ENCODE data around the gene PRLR. TPM values are rescaled to one million over a fixed set of nuclear protein-coding genes. Genes with fewer than 3 reads are reported as not detected.

PRLR gene
- total RNA-seq, 1 donor from 2014 or later, result 5.7 TPM

DNA sequence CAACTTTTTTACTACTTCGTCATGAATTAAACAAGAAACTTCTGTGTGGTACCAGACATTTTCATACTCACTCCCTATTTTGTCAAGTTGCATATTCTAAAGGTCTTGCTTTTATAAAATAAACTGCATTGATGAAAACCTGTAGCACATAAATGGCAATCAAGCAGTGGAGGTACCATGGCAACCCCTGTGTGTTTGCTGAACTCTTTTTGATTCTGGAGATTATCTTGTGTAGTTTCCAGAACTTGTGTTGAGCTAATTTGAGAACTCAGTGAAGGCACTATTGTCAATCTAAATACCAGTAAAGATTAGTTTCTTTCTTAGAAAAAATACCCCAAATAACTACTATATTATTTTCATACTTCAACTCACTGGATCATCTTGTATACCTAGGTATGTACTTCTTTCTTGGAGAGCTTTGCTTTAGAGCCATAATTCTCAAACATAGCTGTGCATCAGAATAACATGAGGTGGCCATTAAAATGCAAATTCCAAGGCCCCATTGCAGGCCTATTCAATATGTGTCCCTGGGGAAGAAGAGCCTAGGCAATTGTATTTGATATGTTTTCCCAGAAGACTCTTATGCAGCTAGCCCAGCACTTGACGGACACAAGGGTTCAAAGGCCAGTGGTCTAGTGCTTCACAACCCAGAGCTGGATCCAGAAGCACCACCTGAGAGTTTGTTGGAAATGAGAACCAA lies 9.8 kb upstream of the PRLR start:
- Mint-ChIP-seq H3K9me3 (ENCODE audit: low read depth) (peaks cover 5% of the 10 kb centered on the region), H3K27ac (peak overlapping the region; percentile 33), H3K27me3 (peaks cover 5% of the 10 kb centered on the region), H3K4me3 (ENCODE audit: low read depth) (no peak overlapping the region), H3K36me3 (ENCODE audit: insufficient read depth) (peaks cover 1% of the 10 kb centered on the region), H3K4me1 (ENCODE audit: low read depth) (peaks cover 34% of the 10 kb centered on the region)
- DNase-seq (ENCODE audit: low spot score, unreplicated experiment), result no peak
- TF ChIP-seq, protein P1, sequence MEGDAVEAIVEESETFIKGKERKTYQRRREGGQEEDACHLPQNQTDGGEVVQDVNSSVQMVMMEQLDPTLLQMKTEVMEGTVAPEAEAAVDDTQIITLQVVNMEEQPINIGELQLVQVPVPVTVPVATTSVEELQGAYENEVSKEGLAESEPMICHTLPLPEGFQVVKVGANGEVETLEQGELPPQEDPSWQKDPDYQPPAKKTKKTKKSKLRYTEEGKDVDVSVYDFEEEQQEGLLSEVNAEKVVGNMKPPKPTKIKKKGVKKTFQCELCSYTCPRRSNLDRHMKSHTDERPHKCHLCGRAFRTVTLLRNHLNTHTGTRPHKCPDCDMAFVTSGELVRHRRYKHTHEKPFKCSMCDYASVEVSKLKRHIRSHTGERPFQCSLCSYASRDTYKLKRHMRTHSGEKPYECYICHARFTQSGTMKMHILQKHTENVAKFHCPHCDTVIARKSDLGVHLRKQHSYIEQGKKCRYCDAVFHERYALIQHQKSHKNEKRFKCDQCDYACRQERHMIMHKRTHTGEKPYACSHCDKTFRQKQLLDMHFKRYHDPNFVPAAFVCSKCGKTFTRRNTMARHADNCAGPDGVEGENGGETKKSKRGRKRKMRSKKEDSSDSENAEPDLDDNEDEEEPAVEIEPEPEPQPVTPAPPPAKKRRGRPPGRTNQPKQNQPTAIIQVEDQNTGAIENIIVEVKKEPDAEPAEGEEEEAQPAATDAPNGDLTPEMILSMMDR (IDR thresholded peaks at IDR 0.05; ENCODE audit: unreplicated experiment), result no peak

DNA sequence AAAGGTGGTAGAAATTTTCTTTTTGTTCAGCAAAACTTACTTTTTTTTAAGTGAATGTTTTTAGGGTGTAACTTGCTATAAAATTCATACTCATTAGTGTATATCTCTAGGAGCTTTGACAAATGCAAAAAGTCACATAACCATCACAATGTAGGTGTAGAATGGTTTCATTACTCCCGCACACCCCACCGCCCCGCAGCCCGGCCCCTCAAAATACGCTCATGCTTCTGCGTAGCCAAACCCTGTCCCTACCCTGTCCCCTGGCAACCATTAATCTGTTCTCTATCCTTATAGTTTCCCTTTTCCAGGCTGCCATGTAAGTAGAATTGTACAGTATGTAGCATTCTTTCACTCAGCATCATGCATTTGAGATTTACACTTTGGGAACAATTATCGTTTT lies 9.2 kb upstream of the PRLR start:
- TF ChIP-seq, protein P1 (IDR thresholded peaks at IDR 0.05; ENCODE audit: unreplicated experiment), result no peak
- Mint-ChIP-seq H3K9me3 (ENCODE audit: low read depth) (peaks cover 5% of the 10 kb centered on the region), H3K4me1 (ENCODE audit: low read depth) (peaks cover 31% of the 10 kb centered on the region)

DNA sequence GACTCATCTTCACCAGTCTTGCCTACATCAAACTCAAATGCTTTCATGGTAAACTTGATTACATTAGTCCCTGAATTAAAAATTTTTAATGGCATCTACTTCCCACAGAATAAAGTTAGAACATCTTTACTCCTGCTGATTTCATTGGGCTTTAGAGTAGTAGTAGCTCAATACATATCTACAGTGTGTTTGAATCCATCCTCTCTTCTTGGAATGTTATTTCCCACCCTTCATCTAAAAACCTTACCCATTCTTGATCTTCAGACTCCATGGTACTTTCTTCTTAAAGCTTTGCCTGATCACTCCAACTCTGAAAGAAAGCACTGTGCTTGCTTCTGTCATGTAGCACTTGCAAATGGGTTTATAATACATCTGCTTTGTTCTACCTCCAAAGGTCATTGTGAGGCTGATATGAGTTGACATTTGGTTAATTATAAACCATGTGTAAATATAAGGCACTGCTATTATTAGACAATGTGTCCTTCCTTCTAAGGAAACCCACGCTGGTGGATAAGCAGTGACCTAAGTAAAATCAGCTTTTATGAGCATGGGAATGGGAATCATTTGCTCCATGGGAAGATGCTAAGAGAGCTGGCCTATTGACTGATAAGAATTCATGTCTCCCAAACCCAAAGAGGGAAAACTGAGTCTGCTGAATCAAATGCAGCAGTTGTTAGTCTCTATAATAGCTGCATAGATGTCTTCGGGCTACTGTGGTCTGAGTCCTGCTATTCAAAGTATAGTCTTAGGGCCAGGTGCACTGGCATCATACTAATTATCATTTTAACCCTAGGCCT lies 7.5 kb upstream of the PRLR start:
- Mint-ChIP-seq H3K4me3 (ENCODE audit: low read depth) (no peak overlapping the region), H3K9me3 (ENCODE audit: low read depth) (peaks cover 5% of the 10 kb centered on the region), H3K27ac (peak overlapping the region; percentile 70), H3K27me3 (peaks cover 7% of the 10 kb centered on the region), H3K36me3 (ENCODE audit: insufficient read depth) (peaks cover 1% of the 10 kb centered on the region), H3K4me1 (ENCODE audit: low read depth) (peaks cover 31% of the 10 kb centered on the region)
- TF ChIP-seq, protein P1 (IDR thresholded peaks at IDR 0.05; ENCODE audit: unreplicated experiment), result no peak
- no peak for DNase-seq (ENCODE audit: low spot score, unreplicated experiment)

More for the DNA sequence above, 9.2 kb upstream of the PRLR start:
- Mint-ChIP-seq H3K27ac (no peak overlapping the region), H3K4me3 (ENCODE audit: low read depth) (peak overlapping the region; percentile 16), H3K36me3 (ENCODE audit: insufficient read depth) (peaks cover 1% of the 10 kb centered on the region), H3K27me3 (peaks cover 5% of the 10 kb centered on the region)
- DNase-seq (ENCODE audit: low spot score, unreplicated experiment), result no peak

DNA sequence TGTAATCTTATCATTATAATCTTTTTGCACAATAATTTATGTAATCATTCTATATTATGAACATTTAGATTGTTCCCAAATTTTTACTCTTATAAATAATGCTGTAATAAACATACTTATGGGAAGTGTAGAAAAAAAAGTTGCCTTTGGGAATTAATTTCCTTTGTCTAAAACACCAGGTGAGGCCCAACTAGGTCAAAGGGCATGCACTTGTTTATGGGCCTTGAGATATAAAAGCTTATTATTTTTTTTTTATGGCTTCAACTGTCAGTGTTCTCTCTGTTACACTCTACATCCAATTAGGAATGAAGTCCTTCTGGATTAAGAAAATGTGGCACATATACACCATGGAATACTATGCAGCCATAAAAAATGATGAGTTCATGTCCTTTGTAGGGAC lies 6.5 kb upstream of the PRLR start:
- H3K36me3 Mint-ChIP-seq (ENCODE audit: insufficient read depth), result peaks cover 1% of the 10 kb centered on the region
- TF ChIP-seq, protein P1 (IDR thresholded peaks at IDR 0.05; ENCODE audit: unreplicated experiment), result no peak
- no peak for DNase-seq (ENCODE audit: low spot score, unreplicated experiment)
- peaks cover 27% of the 10 kb centered on the region for H3K4me1 Mint-ChIP-seq (ENCODE audit: low read depth)
- H3K9me3 Mint-ChIP-seq (ENCODE audit: low read depth), result peaks cover 5% of the 10 kb centered on the region
- no peak overlapping the region for H3K27ac Mint-ChIP-seq
- H3K27me3 Mint-ChIP-seq, result peaks cover 3% of the 10 kb centered on the region
- no peak overlapping the region for H3K4me3 Mint-ChIP-seq (ENCODE audit: low read depth)

DNA sequence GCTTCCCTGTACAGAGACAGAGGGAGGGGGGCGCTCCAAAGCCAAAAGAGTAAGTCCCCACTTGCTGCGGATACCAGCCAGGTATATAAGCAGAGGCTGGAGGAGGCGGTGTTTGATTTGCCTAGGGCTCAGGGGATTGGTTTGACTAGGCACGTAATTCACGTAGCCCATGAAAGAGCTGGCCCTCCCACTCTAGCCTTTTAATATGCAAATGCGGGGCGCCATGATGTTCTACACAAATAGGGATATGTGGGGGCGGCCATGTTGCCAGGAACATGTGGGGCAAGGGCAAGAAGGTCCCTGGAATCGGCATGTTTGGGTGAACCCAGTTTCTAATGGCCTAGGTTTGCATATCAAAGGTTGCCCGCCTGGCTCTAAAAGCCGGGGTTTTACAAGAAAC lies 3.3 kb upstream of the PRLR start:
- Mint-ChIP-seq H3K36me3 (ENCODE audit: insufficient read depth) (peaks cover 1% of the 10 kb centered on the region), H3K4me3 (ENCODE audit: low read depth) (no peak overlapping the region), H3K27me3 (peaks cover 3% of the 10 kb centered on the region), H3K9me3 (ENCODE audit: low read depth) (peaks cover 5% of the 10 kb centered on the region), H3K27ac (no peak overlapping the region), H3K4me1 (ENCODE audit: low read depth) (peaks cover 16% of the 10 kb centered on the region)
- no peak for DNase-seq (ENCODE audit: low spot score, unreplicated experiment)
- TF ChIP-seq, protein P1 (IDR thresholded peaks at IDR 0.05; ENCODE audit: unreplicated experiment), result no peak

All from progenitor cell of endocrine pancreas (in vitro differentiated cells).